Sigmoid colon (tissue), 3 donors: ENCODE measurements around the gene OSTC.

Experiments
- POLR2A ChIP-seq, 2 donors: fragments of 450-650 bp; IDR thresholded peaks; one replicate each; pipeline ENCODE4 v1.6.1; 2016; ENCODE audit warnings: antibody characterized with exemption in 2 of 2, mild to moderate bottlenecking in 2 of 2, moderate library complexity in 2 of 2
- TF ChIP-seq, protein P1 (sequence below), 4 experiments: fragments of 450-650 bp in 3 of 4; fragments of 200-600 bp in 1 of 4; IDR thresholded peaks; one replicate each; pipeline ENCODE4 v1.5.1; 2016 to 2019; ENCODE audit warnings: antibody characterized with exemption in 4 of 4, mild to moderate bottlenecking in 3 of 4, moderate library complexity in 2 of 4

DNA sequence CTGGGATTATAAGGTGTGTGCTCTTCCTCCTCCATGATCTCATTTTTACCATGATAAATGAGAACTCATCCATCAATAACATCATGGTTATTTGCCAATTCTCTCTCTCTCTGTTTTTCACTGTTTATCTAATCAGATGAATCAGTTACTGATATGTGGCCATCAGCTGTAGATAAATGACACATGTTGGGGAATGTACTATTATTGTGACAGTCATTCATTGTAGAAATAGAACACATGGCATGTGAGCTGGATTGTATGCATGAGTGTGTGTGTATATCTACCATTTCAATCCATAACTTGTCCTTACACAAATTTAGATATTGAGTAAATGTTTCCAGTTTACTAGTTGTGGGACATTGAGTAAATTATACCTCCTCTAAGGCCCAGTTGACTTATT lies 53.0 kb downstream of the OSTC start:
- TF ChIP-seq, protein P1, sequence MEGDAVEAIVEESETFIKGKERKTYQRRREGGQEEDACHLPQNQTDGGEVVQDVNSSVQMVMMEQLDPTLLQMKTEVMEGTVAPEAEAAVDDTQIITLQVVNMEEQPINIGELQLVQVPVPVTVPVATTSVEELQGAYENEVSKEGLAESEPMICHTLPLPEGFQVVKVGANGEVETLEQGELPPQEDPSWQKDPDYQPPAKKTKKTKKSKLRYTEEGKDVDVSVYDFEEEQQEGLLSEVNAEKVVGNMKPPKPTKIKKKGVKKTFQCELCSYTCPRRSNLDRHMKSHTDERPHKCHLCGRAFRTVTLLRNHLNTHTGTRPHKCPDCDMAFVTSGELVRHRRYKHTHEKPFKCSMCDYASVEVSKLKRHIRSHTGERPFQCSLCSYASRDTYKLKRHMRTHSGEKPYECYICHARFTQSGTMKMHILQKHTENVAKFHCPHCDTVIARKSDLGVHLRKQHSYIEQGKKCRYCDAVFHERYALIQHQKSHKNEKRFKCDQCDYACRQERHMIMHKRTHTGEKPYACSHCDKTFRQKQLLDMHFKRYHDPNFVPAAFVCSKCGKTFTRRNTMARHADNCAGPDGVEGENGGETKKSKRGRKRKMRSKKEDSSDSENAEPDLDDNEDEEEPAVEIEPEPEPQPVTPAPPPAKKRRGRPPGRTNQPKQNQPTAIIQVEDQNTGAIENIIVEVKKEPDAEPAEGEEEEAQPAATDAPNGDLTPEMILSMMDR (IDR thresholded peaks at IDR 0.05), result no peak
- TF ChIP-seq POLR2A (IDR thresholded peaks at IDR 0.05), result no peak
